Ovary (tissue), 3 donors: ENCODE measurements around the gene SEMA3B.

Source experiments
- CTCF ChIP-seq, 3 donors: fragments of 450-650 bp in 2 of 3; fragments of 200-600 bp in 1 of 3; IDR thresholded peaks; one replicate each; pipeline versions ENCODE4 v1.5.1 to v1.8.0; 2016 to 2022; ENCODE audit warnings: antibody characterized with exemption in 3 of 3, mild to moderate bottlenecking in 1 of 3
- EP300 ChIP-seq: sonication (generic); formaldehyde crosslinking; IDR thresholded peaks from one replicate; pipeline ENCODE4 v1.6.1; 2017; ENCODE audit warnings: antibody characterized with exemption
- POLR2A ChIP-seq: fragments of 450-650 bp; IDR thresholded peaks from one replicate; pipeline ENCODE4 v1.6.1; 2017; ENCODE audit warnings: antibody characterized with exemption, mild to moderate bottlenecking, moderate library complexity
- donor health status: DM: no; HTN: no; CAD: no.

- no peak for TF ChIP-seq CTCF (IDR thresholded peaks at IDR 0.05)
- TF ChIP-seq POLR2A = no peak
- no peak for TF ChIP-seq EP300
These were observed 27.8 kb upstream of the SEMA3B start for GRCh38 chr3:50241163-50241562.
